Daoy (cell line): ENCODE measurements around the gene OTOA. TPM values are rescaled to one million over a fixed set of nuclear protein-coding genes. Genes with fewer than 3 reads are reported as not detected.
"Not testable (repeated sequence)": the region's sequence is repeated elsewhere in the genome, so short reads cannot be mapped to it uniquely, and the experiment has no call there.

ENCODE experiments used
- DNase-seq: peaks from one replicate; pipeline ENCODE4 v3.0.0-alpha.2; 2015; ENCODE audit warnings: low read depth
- total RNA-seq: library from RNA; depleted of rRNA; stranded (reverse); fragments of >200 nt; shearing (Covaris generic); gene quantifications from 2 replicates; pipeline ENCODE4 v1.2.3, GENCODE V29; 2014

Gene OTOA
- total RNA-seq, 1 experiment from 2014 or later, result not detected

DNA sequence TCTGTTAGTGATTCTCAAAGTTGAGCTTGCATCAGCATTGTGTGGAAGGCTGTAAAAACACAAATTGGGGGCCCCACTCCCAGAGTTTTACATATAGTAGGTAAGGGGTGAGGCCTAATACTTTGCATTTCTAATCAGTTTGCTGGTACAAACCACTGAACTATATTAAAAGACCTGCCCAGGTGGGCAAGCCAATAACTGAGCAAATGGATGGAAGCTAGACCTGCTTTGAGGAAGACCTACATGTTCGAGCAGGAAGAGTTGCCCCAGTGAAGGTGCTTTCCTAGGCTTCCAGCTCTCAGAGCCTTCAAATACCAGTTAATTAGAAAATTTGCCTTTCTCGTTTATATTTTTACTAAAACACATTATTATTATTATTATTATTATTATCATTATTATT, 56.8 kb downstream of the OTOA start:
- no peak for DNase-seq

DNA sequence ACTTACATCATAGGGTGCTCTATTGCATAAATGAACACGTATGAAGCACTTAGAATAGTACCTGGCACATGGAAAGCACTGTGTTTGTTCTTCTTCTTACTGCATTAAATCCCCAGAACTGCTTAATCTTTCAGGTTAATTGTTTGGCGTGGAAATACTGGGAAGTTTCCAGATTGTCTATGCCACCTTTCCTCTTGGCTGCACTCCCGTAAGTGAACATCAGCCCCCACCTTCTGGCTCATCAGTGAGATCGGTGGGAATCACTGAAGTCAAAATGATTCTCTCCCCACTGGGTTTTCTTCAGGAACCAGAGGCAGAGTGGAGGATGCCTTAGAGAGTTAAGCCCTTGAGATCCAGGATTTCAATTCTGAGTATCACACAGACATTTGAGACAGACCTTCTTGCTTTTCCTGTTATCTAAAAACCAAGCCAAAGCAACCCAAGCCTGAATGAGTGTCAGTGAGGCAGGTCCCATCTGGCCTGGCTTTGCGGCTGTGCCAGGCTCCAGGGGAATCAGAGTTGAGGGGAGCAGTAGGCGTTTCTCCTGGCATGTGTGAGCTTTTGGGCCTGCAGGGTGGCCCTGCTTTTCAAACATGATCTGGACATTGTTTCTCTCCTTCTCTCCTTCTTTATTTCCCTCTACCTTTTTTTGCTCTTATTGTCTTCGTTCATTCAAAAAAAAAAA, 59.1 kb downstream of the OTOA start:
- DNase-seq, result no peak

GRCh38 chr16:21723532-21723931, 59.8 kb downstream of the OTOA start:
- no peak for DNase-seq

GRCh38 chr16:21727344-21727743, 63.6 kb downstream of the OTOA start:
- DNase-seq, result no peak

DNA sequence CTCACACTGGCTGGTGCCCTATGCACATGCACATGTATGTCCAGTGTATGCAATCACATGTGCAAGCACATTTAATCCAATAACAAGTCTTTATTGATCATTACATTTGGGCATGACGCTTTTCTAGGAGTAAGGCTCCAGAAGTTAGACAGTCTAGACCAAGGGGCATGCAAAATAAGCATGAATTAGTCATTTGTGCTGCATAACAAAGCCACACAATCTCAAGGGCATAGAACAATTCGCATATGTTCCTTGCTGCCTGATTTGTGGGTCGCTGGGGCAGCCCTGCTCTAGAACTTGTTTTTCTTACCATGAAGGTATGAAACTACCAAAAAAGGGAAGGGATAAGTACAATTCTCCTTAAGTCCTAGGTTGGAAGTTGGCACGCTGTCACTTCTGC, 67.5 kb downstream of the OTOA start:
- DNase-seq, result not testable (repeated sequence)

DNA sequence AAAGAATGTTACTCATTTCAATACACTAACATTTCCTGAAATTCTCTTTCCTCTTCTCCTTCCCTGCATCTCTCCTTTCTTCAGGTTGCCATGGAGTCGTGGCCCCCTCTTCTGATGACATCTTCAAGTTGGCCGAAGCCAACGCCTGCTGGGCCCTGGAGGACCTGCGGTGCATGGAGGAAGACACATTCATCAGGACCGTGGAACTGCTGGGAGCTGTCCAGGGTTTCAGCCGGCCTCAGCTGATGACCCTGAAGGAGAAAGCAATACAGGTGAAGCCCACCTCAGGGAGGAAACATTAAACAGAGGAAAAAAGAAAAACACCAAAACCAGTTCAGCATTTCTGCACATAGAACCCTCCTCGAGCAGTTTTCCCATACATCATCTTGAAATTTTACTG, 76.9 kb downstream of the OTOA start:
- not testable (repeated sequence) for DNase-seq

DNA sequence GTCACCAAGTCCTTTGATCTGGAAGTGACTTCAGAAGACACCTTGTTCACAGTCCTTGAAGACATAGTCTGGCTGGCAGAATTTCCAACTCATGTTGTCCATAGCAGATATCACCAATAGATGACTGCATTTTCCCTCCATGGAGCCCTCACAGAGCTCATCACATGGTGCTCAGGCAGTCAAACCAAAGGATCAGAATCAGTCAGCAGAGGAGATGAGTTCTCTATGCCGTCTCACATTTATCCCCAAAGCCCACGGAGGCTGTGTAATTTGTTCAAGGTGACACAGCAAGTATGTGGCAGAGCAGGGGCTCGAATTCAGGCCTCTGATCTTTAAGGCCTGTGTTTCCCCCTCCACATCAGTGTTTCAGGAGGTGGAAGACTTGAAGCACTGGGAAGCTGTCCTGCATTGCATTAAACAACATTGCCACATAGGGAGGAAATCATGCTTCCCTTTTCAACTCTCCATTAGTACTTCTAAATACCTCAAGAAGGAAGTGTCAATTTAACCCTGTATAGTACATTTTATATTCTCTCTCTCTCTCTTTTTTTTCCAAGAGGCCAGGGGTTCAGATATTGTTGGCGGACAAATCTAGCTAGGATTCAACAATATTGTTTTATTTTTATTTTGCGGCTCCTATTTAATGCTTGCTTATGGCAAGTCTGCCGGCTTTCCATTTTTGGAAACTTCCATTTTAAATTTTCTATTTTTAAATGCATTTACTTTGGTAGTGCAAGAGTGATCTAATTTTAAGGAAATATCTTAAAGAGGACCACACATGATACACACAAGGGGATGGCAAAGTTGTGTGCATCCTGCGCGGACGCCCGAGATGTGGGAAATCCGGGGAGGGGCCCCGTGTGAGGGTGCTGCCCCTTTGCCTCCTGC, 92.7 kb downstream of the OTOA start:
- not testable (repeated sequence) for DNase-seq

DNA sequence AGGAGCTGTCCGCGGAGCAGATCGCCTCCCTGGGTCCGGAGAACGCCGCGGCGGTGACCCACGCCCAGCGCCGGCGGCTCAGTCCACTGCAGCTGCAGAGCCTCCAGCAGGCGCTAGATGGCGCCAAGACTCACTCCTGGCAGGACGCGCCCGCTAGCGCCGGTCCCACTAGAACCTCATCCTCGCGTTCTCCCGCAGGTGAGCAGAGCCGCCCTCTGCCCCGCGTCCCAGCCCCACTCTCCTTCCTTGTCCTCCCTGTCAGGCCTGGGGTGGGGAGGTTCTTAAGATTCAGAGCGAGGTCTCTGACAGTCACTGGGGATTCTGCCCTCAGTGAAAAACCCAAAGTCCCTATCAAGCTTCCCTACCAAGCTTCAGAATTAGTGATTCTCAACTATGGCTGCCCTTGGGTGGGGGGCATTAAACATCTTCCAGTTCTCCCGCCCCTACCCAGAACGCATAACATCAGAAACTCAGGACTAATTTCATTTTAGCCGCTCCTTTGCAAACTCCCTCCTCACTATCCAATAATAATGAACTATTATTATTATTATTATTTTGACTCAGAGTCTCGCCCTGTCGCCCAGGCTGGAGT, 93.4 kb downstream of the OTOA start:
- not testable (repeated sequence) for DNase-seq

DNA sequence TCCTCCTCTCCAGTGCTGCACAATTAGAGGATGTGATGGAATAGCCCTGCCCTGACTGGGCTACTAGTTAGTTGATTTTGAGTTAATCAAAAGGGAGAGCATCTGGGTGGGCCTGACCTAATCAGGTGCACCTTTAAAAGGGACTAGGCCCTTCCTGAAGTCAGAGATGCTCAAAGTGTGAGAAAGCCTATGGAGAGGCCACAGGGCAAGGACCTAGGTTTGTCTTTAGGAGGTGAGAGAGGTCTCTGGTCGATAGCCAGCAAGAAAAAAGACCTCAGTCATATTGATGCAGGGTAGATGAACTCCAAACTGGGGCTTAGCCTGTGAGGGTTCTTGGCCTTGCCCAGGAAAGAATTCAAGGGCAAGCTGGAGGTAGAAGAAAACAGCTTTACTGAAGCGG, 104.5 kb downstream of the OTOA start:
- not testable (repeated sequence) for DNase-seq

DNA sequence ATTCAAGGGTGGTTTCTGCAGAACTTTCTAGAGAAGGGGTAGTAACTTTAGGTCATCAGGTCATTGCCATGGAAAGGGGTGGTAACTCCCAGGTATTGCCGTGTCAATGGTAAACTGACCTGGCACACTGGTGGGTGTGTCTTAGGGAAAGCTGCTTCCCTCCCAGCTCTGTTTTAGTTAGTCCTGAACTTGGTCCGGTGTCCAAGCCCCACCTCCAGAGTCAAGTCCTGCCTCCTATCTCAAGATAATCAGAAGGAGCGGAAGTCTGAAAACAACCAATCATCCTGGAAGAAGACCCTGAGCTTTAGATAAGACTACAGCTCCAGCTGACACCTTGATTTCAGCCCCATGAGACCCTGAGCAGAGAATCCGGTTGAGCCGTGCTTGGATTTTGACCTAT, 105.0 kb downstream of the OTOA start:
- DNase-seq, result not testable (repeated sequence)

- peak; percentile 65 for DNase-seq
Measured at GRCh38 chr16:21769284-21769683, 105.5 kb downstream of the OTOA start.

- not testable (repeated sequence) for DNase-seq
Measured at GRCh38 chr16:21770584-21770983, 106.8 kb downstream of the OTOA start.

DNA sequence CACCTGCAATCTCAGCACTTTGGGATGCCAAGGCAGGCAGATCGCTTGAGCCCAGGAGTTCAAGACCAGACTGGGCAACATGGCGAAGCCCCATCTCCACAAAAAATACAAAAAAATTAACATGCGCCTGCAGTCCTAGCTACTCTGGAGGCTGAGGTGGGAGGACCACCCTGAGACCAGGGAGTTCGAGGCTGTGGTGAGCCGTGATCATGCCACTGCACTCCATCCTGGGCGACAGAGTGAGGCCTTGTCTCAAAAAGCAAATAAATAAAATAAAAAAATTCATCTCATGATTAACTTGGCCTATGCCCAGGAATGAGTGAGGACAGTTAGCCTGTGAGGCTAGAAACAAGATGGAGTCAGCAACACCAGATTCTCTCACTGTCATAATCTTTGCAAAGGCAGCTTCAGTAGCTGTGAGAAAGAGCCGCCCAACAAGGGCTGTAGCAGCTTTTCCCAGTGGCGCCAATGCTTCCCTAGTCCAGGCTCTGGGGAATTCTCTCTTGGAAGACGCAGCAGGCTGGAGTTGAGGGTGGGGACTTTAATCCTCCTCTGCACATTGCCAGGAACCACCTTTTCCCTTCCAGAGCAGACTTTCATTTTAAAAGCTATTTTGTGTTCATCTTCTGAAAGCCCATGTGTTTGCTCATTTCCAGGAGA, 108.9 kb downstream of the OTOA start:
- DNase-seq, result not testable (repeated sequence)

DNA sequence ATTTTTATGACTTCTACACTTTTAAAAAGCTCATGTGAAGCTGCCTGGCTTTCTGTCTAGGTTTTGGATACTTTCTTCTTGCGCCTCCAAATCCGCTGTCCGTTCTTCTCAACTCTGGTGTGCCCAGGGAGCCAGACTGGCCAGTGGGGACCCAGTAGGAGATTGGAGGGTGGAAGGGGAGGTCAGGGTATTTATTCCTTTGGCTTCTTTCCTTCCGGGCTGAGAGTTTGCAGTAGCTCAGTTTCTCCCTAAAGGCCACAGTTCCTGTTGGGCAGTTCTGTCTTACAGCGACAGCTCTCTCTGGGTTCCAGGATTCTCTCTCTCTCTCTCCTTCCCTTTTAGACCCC, 109.4 kb downstream of the OTOA start:
- not testable (repeated sequence) for DNase-seq

- DNase-seq, result not testable (repeated sequence)
Measured at GRCh38 chr16:21780525-21780924, 116.8 kb downstream of the OTOA start.

DNA sequence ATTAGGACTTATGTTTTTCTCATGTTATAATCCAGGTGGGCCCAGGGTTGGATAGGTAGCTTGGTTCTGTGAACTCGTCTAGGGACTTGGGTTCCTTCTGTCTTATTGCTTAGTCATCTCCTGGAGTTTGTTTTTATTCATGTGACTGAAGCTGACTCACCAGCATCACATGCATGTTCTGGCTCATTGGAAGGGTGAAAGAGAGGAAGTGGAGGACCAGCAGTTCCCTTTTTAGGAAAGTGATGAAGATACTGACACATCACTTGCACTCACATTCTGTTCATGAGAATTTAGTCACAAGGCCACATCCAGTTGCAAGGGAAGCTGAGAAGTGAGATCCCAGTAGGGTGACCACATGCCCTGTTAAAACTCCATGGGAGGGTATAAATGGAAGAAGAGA, 126.7 kb downstream of the OTOA start:
- DNase-seq, result not testable (repeated sequence)

DNA sequence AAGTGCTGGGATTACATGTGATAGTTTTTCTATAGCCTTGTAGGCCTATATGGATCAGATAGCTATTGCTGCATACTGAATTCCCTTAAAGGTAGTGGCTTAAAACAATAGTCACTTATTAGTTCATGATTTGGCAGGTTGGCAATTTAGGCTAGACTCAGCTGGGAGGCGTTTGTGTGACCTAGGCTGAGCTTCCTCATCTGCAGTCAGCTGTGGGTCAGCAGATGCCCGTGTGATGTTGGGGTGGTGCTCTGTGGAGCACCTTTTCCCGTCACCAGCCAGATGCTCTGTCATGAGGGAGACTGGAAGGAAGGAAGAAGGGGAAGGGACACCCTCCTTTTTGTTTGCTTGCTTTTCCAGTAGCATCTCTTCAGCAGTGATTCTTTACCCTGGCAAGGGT, 129.5 kb downstream of the OTOA start:
- not testable (repeated sequence) for DNase-seq

DNA sequence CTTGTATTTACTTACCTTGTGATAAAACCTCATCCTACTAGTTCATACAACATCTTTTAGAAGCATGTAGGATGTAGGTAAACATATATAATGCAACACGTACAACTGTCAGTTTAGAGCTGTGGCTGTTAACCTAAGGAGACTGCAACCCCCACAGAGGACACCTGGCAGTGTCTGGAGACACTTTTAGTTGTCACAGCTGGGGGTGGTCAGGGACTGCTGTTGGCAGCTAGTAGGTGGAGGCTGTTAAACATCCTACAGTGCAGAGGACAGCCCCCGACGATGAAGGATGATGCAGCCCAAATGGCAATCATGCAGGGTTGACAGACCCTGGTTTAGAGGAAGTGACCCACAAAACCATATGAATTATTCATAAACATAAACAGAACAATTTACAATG, 134.8 kb downstream of the OTOA start:
- not testable (repeated sequence) for DNase-seq

DNA sequence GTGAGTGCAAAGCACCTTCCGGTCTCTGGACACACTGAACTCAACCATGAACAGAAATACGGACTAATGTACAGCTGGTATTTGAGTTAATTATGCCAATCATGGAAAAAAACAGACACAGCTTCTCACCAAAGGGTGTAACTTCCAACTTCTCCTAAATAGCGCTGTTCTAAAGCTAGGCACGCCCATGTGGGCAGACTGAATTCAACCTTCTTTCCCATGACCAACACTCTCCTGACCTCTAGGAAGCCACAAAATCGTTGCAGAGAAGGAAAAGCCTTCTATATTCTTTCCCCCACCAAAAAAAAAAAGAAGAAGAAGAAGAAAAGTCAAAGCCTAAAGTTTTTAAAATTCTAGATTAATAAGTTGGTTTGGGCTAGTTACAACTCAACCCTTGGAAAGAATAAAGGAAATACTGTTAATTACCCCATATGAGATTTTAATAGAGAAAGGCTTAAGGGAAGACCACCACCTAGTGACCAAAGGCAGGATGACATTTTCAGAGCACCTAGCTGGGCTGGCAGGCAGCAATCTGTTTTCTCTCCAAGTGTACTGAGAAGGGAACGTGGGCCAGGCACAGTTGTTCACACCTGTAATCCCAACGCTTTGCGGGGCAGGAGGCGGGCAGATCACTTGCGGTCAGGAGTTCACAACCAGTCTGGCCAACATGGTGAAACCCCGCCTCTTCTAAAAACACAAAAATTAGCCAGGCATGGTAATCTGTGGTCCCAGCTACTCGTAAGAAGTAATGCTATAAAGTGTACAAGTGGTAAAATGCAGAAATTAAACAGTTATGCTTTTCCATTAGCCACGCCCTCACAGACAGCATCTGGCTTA, 138.0 kb downstream of the OTOA start:
- peak; percentile 28 for DNase-seq

DNA sequence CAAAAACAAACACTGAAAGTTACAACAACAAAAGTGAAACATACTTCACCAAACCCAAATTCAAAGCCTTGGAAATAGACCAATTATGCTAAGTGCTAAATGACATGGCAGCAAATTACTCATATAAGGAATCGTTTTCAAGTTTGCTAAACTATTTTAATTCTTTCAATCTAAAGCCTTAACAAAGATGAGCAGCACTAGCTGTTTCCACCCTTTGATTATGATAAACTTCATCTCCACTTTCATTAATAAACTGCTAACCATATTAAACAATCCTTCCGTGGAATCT, 138.6 kb downstream of the OTOA start:
- DNase-seq, result not testable (repeated sequence)
